K562 (cell line): ENCODE measurements around the gene POU2F3.

Experiments
- CTCF ChIP-seq, 3 experiments: IDR thresholded peaks in 2 of 3; conservative IDR thresholded peaks in 1 of 3; 2 replicates each; pipeline ENCODE4 v1.5.1; 2011 to 2012; ENCODE audit warnings: low read length in 3 of 3, mild to moderate bottlenecking in 3 of 3, control low read depth in 2 of 3, improper control_type of control experiment in 1 of 3, inconsistent platforms in 1 of 3, low read depth in 1 of 3, mixed read lengths in 1 of 3, moderate library complexity in 1 of 3; ENCODE audit not compliant: insufficient read depth in 2 of 3
- HMGXB4 ChIP-seq: sonication (generic); formaldehyde crosslinking; IDR thresholded peaks from 2 replicates; pipeline ENCODE4 v1.8.1; 2023; ENCODE audit warnings: mild to moderate bottlenecking, missing genetic modification reagents
- POLR2AphosphoS2 ChIP-seq: IDR thresholded peaks from 2 replicates; pipeline ENCODE4 v1.6.1; 2012; ENCODE audit warnings: low read length, improper control_type of control experiment
- POLR2AphosphoS5 ChIP-seq: IDR thresholded peaks from 2 replicates; pipeline ENCODE4 v1.6.1; 2011; ENCODE audit warnings: mild to moderate bottlenecking, low read depth, low read length, moderate library complexity; ENCODE audit not compliant: control insufficient read depth, insufficient read depth
- REST ChIP-seq, 2 experiments: fragments of 450-650 bp; formaldehyde crosslinking in 1 of 2; IDR thresholded peaks; 2 replicates each; pipeline versions ENCODE4 v1.4.0 to v1.6.1; 2014 to 2020; ENCODE audit warnings: mild to moderate bottlenecking in 2 of 2, borderline replicate concordance in 1 of 2, low read depth in 1 of 2
- RNF2 ChIP-seq: sonication (generic); IDR thresholded peaks from 2 replicates; pipeline ENCODE4 v1.6.1; 2016
- ZNF431 ChIP-seq: sonication (generic); formaldehyde crosslinking; IDR thresholded peaks from 2 replicates; pipeline ENCODE4 v1.8.0; 2022; ENCODE audit warnings: mild to moderate bottlenecking, missing genetic modification reagents

- TF ChIP-seq REST (IDR thresholded peaks at IDR 0.05; ENCODE audit: borderline replicate concordance) (no peak), REST (CRISPR knock-in tag; IDR thresholded peaks at IDR 0.05; ENCODE audit: low read depth) (no peak), CTCF (IDR thresholded peaks at IDR 0.05 in 2 of 3, conservative IDR thresholded peaks at IDR 0.05 in 1 of 3; ENCODE audit: insufficient read depth in 2 of 3, low read depth in 1 of 3, low read length in 3 of 3) (no peak), ZNF431 (CRISPR knock-in tag) (no peak), HMGXB4 (CRISPR knock-in tag) (no peak), RNF2 (no peak), POLR2AphosphoS5 (no peak), POLR2AphosphoS2 (no peak)
Measured at GRCh38 chr11:120219938-120220746, 19.8 kb upstream of the POU2F3 start.
